SH-SY5Y (cell line): ENCODE data around the gene EIF3J.

Experiments
- GATA2 ChIP-seq: IDR thresholded peaks from 2 replicates; pipeline ENCODE4 v1.6.1; 2011; ENCODE audit warnings: mild to moderate bottlenecking, low read depth, low read length
- GATA3 ChIP-seq: IDR thresholded peaks from 2 replicates; pipeline ENCODE4 v1.6.1; 2011; ENCODE audit warnings: low read depth, mild to moderate bottlenecking, low read length, moderate library complexity

GRCh38 chr15:44519537-44519936 is 17.4 kb upstream of the EIF3J start:
- TF ChIP-seq GATA2 (no peak), GATA3 (no peak)
